Measurements from ENCODE around the gene ELP2. TPM values are rescaled to one million over a fixed set of nuclear protein-coding genes. Genes with fewer than 3 reads are reported as not detected.

ELP2 gene
- total RNA-seq, 1 donor from 2014 or later, result 89.9 TPM

DNA sequence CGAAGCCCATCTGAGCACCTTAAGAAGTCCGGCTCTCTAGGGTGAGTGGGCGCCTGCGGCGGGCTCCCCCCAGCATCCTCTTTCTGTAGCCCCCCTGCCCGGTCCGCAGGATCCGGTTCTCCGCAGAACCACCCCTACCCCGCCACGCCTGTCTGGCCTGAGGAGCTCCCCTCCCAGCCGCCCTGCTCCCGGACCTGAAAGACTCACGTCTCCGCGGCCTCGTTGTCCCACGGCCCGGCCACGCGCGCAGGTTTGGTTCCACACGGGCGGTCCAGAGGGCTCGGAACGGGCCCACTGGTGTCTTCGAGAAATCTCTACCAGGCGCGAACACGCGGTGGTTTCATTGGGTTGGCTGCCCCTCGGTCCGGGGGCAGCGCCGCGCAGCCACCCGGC is 796 bp upstream of the ELP2 start:
- peaks cover 17% of the 10 kb centered on the region for H3K36me3 Mint-ChIP-seq (ENCODE audit: unreplicated experiment)
- H3K27me3 Mint-ChIP-seq (ENCODE audit: unreplicated experiment), result no peaks in the 10 kb centered on the region
- H3K27ac Mint-ChIP-seq (ENCODE audit: unreplicated experiment), result peak overlapping the region; percentile 95
- H3K9me3 Mint-ChIP-seq (ENCODE audit: unreplicated experiment), result no peaks in the 10 kb centered on the region
- peak overlapping the region; percentile 94 for H3K4me3 Mint-ChIP-seq (ENCODE audit: unreplicated experiment)
- H3K4me1 Mint-ChIP-seq (ENCODE audit: unreplicated experiment), result peaks cover 40% of the 10 kb centered on the region
- TF ChIP-seq, protein P1, sequence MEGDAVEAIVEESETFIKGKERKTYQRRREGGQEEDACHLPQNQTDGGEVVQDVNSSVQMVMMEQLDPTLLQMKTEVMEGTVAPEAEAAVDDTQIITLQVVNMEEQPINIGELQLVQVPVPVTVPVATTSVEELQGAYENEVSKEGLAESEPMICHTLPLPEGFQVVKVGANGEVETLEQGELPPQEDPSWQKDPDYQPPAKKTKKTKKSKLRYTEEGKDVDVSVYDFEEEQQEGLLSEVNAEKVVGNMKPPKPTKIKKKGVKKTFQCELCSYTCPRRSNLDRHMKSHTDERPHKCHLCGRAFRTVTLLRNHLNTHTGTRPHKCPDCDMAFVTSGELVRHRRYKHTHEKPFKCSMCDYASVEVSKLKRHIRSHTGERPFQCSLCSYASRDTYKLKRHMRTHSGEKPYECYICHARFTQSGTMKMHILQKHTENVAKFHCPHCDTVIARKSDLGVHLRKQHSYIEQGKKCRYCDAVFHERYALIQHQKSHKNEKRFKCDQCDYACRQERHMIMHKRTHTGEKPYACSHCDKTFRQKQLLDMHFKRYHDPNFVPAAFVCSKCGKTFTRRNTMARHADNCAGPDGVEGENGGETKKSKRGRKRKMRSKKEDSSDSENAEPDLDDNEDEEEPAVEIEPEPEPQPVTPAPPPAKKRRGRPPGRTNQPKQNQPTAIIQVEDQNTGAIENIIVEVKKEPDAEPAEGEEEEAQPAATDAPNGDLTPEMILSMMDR (IDR thresholded peaks at IDR 0.05), result no peak
- peak; percentile 85 for DNase-seq (ENCODE audit: extremely low spot score, unreplicated experiment)

DNA sequence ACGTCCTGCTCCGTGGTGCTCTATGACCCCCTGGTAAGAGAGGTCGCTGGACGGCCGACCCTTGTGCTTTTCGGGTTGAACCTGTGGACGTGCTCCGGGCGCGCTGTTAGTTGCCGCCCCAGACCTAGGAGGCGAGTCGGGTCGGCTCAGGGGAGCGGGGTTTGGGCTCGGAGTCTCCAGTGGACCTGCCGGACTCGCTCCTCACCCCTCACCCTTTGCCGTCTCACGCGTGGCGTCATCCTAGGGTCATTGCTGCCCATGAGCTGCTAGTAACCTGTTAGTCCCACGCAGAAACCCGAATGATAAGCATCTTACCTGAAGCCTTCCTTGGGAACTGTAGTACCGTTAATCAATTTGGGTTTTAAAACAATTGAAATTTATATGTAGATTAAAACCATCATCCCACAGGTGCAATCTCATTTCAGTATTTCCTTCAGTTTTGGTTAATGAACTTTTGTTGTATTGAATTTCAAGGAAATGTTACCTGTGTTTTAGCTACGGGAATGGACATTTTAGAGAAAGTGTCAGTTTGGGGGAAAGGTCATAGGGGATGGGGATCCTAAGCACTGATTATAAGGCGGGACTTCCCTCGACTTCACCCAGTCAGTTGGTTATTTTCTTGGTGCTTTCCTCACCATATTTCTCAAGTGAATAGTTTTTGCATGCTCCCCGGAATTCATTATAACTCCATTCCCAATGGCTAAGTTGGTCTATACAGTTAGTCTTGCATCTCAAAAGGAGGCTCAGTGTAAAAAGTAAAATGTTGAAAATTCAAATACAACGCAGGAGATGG is 536 bp downstream of the ELP2 start:
- Mint-ChIP-seq H3K4me1 (ENCODE audit: unreplicated experiment) (peaks cover 40% of the 10 kb centered on the region), H3K9me3 (ENCODE audit: unreplicated experiment) (no peaks in the 10 kb centered on the region), H3K36me3 (ENCODE audit: unreplicated experiment) (peaks cover 11% of the 10 kb centered on the region), H3K4me3 (ENCODE audit: unreplicated experiment) (peak overlapping the region; percentile 94), H3K27me3 (ENCODE audit: unreplicated experiment) (no peaks in the 10 kb centered on the region), H3K27ac (ENCODE audit: unreplicated experiment) (peak overlapping the region; percentile 95)
- TF ChIP-seq, protein P1 (IDR thresholded peaks at IDR 0.05), result no peak
- no peak for DNase-seq (ENCODE audit: extremely low spot score, unreplicated experiment)

DNA sequence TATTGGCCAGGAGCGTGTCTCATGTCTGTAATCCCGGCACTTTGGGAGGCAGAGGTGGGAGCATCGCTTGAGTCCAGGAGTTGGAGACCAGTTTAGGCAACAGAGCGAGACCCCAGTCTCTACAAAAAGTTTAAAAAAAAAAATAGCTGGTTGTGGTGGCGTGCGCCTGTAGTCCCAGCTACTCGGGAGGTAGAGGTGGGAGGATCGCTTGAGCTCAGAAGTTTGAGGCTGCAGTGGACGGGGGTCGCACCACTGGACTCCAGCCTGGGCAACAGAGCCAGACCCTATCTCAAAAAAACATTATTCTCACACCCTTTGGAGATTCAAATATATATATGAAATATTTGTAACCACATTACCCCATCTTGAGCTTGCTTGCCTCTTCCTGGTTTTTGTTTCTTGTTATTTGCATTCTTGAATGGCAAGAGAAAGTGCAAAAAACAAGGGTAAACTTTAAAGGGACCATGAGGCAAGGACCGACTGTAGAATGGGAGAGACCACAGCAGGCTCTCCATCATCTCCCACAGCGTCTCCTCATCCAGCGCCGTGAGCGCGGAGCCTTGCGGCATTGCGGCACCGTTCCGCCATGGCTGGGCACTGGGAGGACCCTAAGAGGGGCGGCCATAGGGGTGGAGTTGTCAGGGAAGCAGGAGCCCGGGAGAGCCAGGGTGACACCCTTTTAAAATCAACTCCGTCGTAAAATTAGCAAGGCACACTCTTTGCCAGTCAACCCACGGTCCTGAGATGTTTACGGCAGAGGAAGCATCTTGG is 1.4 kb downstream of the ELP2 start:
- peaks cover 40% of the 10 kb centered on the region for H3K4me1 Mint-ChIP-seq (ENCODE audit: unreplicated experiment)
- no peaks in the 10 kb centered on the region for H3K27me3 Mint-ChIP-seq (ENCODE audit: unreplicated experiment)
- no peaks in the 10 kb centered on the region for H3K9me3 Mint-ChIP-seq (ENCODE audit: unreplicated experiment)
- peaks cover 10% of the 10 kb centered on the region for H3K36me3 Mint-ChIP-seq (ENCODE audit: unreplicated experiment)
- no peak overlapping the region for H3K27ac Mint-ChIP-seq (ENCODE audit: unreplicated experiment)
- DNase-seq (ENCODE audit: extremely low spot score, unreplicated experiment), result no peak
- peak overlapping the region; percentile 94 for H3K4me3 Mint-ChIP-seq (ENCODE audit: unreplicated experiment)
- TF ChIP-seq, protein P1 (IDR thresholded peaks at IDR 0.05), result no peak

DNA sequence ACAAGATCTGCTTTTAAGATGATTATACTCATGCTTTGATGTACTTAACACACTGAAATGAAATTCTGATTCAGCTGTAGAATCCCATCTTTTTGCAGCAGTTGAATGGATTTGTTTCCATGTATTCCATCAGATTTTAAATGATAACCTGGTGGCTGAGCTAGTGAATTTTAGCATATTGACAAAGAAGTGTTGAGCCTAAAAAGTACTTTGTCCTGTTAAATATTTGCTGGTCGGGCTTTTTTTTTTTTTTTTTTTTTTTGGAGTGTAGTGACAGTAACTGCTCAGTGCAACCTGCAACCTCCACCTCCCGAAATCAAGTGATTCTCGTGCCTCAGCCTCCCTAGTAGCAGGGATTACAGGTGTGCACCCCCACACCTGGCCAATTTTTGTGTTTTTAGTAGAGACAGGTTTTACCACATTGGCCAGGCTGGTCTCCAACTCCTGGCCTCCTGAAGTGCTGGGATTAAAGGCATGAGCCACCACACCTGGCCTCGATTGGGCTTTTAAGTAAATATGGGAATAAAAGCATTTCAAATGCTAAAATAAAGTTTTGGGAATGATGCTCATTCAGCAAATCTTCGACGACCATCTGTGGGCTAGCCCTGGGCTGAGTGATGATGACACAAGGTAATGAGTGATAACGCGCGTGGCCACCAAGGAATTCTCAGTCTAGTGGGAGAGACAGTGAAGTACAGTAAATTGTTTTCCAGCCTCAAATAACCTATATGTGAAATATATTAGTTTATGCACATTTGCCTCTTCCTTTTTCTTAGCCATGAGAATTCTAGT is 2.2 kb downstream of the ELP2 start:
- TF ChIP-seq, protein P1 (IDR thresholded peaks at IDR 0.05), result no peak
- Mint-ChIP-seq H3K4me3 (ENCODE audit: unreplicated experiment) (peak overlapping the region; percentile 36), H3K9me3 (ENCODE audit: unreplicated experiment) (no peaks in the 10 kb centered on the region), H3K4me1 (ENCODE audit: unreplicated experiment) (peaks cover 36% of the 10 kb centered on the region), H3K27me3 (ENCODE audit: unreplicated experiment) (no peaks in the 10 kb centered on the region), H3K36me3 (ENCODE audit: unreplicated experiment) (peaks cover 10% of the 10 kb centered on the region), H3K27ac (ENCODE audit: unreplicated experiment) (no peak overlapping the region)
- no peak for DNase-seq (ENCODE audit: extremely low spot score, unreplicated experiment)
